ENCODE measurements around the gene CCDC18.
"Not testable (repeated sequence)": the region's sequence is repeated elsewhere in the genome, so short reads cannot be mapped to it uniquely, and the experiment has no call there.

The CCDC18 gene

DNA sequence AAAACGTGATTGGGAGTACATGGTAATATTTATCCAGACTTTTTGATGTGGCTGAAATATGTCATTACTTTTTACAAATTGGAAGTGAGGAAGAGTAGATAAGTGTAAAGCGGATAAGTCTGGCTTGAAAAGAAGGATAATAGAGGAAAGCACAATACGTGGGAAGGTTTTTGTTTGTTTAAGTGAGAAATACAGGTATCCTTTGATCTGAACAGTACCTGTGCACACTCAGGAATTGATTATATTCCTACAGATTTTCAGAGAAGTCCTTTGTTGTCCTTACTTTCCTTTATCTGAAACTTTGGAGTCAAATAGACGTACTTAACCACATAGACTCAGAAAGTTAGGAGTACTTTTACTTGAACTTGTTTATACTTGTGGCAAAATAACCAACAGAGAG lies 20.2 kb downstream of the CCDC18 start:
- DNase-seq (ENCODE audit: low read depth, low spot score) = no peak
- ChIA-PET CTCF (no interaction called here), POLR2A (no interaction called here)
- no peak overlapping the region for H3K4me3 ChIP-seq (ENCODE audit: low read depth, low read length)
- no peak for TF ChIP-seq CTCF (IDR thresholded peaks at IDR 0.05; ENCODE audit: insufficient read depth, low read length, missing control alignments)

DNA sequence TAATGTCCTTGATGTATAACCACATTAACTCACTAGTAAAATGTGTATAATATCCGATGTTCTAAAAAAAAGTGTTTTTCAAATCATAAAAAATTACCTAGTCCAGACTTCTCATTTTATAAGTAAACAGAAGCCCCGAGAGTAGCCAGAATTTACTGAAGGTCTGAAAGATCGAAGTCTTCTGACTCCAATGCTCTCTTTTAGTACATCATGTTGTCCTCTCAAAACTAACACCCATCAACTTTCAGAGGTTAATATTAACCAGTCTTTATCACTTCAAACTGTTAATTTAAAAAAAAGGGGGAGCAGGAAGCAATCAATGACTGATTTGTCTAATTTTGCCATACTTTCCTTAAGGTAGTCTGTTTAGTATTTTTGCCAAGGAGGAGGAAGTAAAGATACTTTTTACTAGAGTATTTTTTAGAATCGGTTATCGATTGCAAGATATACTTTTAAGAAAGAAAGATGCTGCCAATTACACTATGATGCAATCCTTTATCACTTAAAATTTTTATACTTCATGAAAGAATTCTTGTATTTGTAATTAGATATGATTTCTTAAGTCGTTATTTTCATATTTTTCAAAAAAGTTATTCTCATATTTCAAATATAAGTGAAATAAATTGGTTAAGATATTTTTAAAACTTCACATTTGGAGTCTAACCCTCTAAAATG lies 25.5 kb downstream of the CCDC18 start:
- no peak overlapping the region for H3K4me3 ChIP-seq (ENCODE audit: low read depth, low read length)
- DNase-seq (ENCODE audit: low read depth, low spot score) = no peak
- CTCF ChIA-PET = interaction anchor here (1.5 kb wide), 1 partner anchor 14 kb away, joined by 5 read pairs; no protein-coding TSS in a partner anchor
- POLR2A ChIA-PET = no interaction called here
- TF ChIP-seq CTCF (IDR thresholded peaks at IDR 0.05; ENCODE audit: insufficient read depth, low read length, missing control alignments) = no peak

DNA sequence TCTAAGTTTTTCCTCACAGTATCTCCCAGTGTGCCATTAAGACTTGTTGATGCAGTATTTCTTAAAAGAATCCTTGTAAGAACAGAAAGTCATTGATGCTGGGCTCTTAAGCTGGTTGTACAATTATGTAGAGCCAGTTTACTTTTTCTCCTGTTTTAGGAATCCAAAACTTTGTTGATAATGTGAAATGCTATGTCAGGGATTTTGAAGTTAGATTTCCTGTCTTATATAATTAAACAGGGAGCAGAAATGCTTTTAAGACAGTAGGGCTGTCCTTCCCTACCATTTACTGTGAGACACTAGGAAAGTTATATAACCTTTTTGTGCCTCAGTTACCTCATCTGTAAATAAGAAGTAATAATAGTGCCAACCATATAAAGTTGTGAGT lies 26.0 kb downstream of the CCDC18 start:
- no peak for DNase-seq (ENCODE audit: low read depth, low spot score)
- POLR2A ChIA-PET = no interaction called here
- CTCF ChIA-PET = no interaction called here
- TF ChIP-seq CTCF (IDR thresholded peaks at IDR 0.05; ENCODE audit: insufficient read depth, low read length, missing control alignments) = no peak
- no peak overlapping the region for H3K4me3 ChIP-seq (ENCODE audit: low read depth, low read length)

- CTCF ChIA-PET = interaction anchor here (0.7 kb wide), 1 partner anchor 8 kb away, joined by 4 read pairs; no protein-coding TSS in a partner anchor
- no peak for TF ChIP-seq CTCF (IDR thresholded peaks at IDR 0.05; ENCODE audit: insufficient read depth, low read length, missing control alignments)
- POLR2A ChIA-PET = no interaction called here
Observed at GRCh38 chr1:93207211-93207610, 26.7 kb downstream of the CCDC18 start.

DNA sequence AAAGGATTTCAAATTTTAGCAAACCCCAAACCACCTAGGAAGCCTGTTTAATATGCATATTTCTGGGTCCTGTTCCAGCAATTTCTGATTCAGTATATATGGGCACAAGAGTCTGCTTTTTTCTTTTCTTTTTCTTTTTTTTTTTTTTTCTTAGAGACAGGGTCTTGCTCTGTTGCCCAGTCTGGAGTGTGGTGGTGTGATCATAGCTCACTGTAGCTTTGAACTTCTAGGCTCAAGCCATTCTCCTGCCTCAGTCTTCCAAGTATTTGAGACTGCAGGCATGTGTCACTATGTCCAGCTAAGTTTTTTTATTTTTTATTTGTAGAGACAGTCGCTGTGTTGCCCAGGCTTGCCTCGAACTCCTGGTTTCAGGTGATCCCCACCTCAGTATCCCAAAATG lies 34.8 kb downstream of the CCDC18 start:
- TF ChIP-seq CTCF (IDR thresholded peaks at IDR 0.05; ENCODE audit: insufficient read depth, low read length, missing control alignments) = no peak
- no peak for DNase-seq (ENCODE audit: low read depth, low spot score)
- POLR2A ChIA-PET = no interaction called here
- H3K4me3 ChIP-seq (ENCODE audit: low read depth, low read length) = no peak overlapping the region
- CTCF ChIA-PET = no interaction called here

More at GRCh38 chr1:93207211-93207610, 26.7 kb downstream of the CCDC18 start:
- no peak for DNase-seq (ENCODE audit: low read depth, low spot score)
- H3K4me3 ChIP-seq (ENCODE audit: low read depth, low read length) = no peak overlapping the region

GRCh38 chr1:93219443-93219842 lies 38.9 kb downstream of the CCDC18 start:
- no peak for DNase-seq (ENCODE audit: low read depth, low spot score)
- H3K4me3 ChIP-seq (ENCODE audit: low read depth, low read length) = no peak overlapping the region
- TF ChIP-seq CTCF (IDR thresholded peaks at IDR 0.05; ENCODE audit: insufficient read depth, low read length, missing control alignments) = no peak
- ChIA-PET CTCF (no interaction called here), POLR2A (no interaction called here)

- CTCF ChIA-PET = interaction anchor here (2.2 kb wide), 1 partner anchor 84 kb away, joined by 4 read pairs; no protein-coding TSS in a partner anchor
- POLR2A ChIA-PET; H3K4me3 ChIP-seq (ENCODE audit: low read depth, low read length); DNase-seq (ENCODE audit: low read depth, low spot score): not testable (repeated sequence)
Observed at GRCh38 chr1:93220716-93221115, 40.2 kb downstream of the CCDC18 start.

Data from AG04449 (cell line).